ENCODE data around the gene NF1. TPM values are rescaled to one million over a fixed set of nuclear protein-coding genes. Genes with fewer than 3 reads are reported as not detected.

Gene NF1
- total and polyA plus RNA-seq, 2 donors (not counting 1 experiment from before 2014, with no cell fraction given) = 10.8 to 27.7 TPM

GRCh38 chr17:31226373-31226772, 131.6 kb downstream of the NF1 start:
- H3K4me3 Mint-ChIP-seq = peak overlapping the region; percentile 64
- H3K27ac Mint-ChIP-seq = peak overlapping the region; percentile 57

GRCh38 chr17:31226950-31227349, 132.2 kb downstream of the NF1 start:
- H3K36me3 ChIP-seq (replicated peaks in 1 of 2; ENCODE audit: control extremely low read depth in 1 of 2, control insufficient read depth in 1 of 2, extremely low read depth in 1 of 2, insufficient read depth in 2 of 2, low read length in 1 of 2) = no peaks in the 10 kb centered on the region
- no peak for TF ChIP-seq EZH2 (IDR thresholded peaks at IDR 0.05; ENCODE audit: borderline replicate concordance, insufficient read depth, low read depth, low read length, poor library complexity, severe bottlenecking)
- no peak for TF ChIP-seq CTCF (IDR thresholded peaks at IDR 0.05)
- no peak for ATAC-seq (ENCODE audit: low read depth)
- H4K20me1 ChIP-seq (ENCODE audit: control insufficient read depth, insufficient read depth, low read length, poor library complexity, severe bottlenecking) = no peaks in the 10 kb centered on the region
- WGBS (ENCODE audit: insufficient coverage) = 100% methylated on average over 1 of the region's 3 CpGs
- no peak overlapping the region for H3K4me2 ChIP-seq (replicated peaks; ENCODE audit: low read depth, low read length, poor library complexity, severe bottlenecking)
- Mint-ChIP-seq H3K9me3 (ENCODE audit: insufficient read depth) (no peaks in the 10 kb centered on the region), H3K27me3 (no peaks in the 10 kb centered on the region), H3K4me3 (no peak overlapping the region), H3K27ac (no peak overlapping the region), H3K4me1 (peaks cover 21% of the 10 kb centered on the region)
- POLR2A ChIA-PET = interaction anchor here (0.7 kb wide), 1 partner anchor 11 kb away, joined by 4 read pairs; no protein-coding TSS in a partner anchor
- intact Hi-C loops (cut with micrococcal nuclease) = no loop called here
- no peaks in the 10 kb centered on the region for H3K27me3 ChIP-seq (replicated peaks in 1 of 4; ENCODE audit: control extremely low read depth in 1 of 4, control insufficient read depth in 3 of 4, insufficient read depth in 4 of 4, low read length in 3 of 4)
- no peak overlapping the region for H3K27ac ChIP-seq (ENCODE audit: low read length in 2 of 2)
- no peaks in the 10 kb centered on the region for H3K79me2 ChIP-seq (ENCODE audit: control insufficient read depth, insufficient read depth, low read length)
- H2AFZ ChIP-seq (ENCODE audit: insufficient read depth, low read depth, low read length, poor library complexity, severe bottlenecking) = no peak overlapping the region
- DNase-seq = no peak
- no peaks in the 10 kb centered on the region for H3K9me3 ChIP-seq (ENCODE audit: control extremely low read depth in 1 of 3, control insufficient read depth in 2 of 3, insufficient read depth in 1 of 3, low read length in 2 of 3)
- CTCF ChIA-PET = interaction anchor here (0.6 to 2.9 kb wide), 4 partner anchors 11 to 646 kb away, joined by 3 to 21 read pairs (median 5); no protein-coding TSS in a partner anchor
- peaks cover 13 to 21% of the 10 kb centered on the region in 2 donors for H3K4me1 ChIP-seq (ENCODE audit: control insufficient read depth in 2 of 2, insufficient read depth in 2 of 2, low read length in 2 of 2)
- H3K9ac ChIP-seq (ENCODE audit: low read length) = no peak overlapping the region
- H3K4me3 ChIP-seq (ENCODE audit: control extremely low read depth in 1 of 5, extremely low read depth in 1 of 5, insufficient read depth in 1 of 5, low read depth in 2 of 5, low read length in 4 of 5) = no peak overlapping the region

More at GRCh38 chr17:31226373-31226772, 131.6 kb downstream of the NF1 start:
- peaks cover 7 to 15% of the 10 kb centered on the region in 2 donors for H3K4me1 ChIP-seq (ENCODE audit: control insufficient read depth in 2 of 2, insufficient read depth in 2 of 2, low read length in 2 of 2)
- no peak overlapping the region for H3K4me3 ChIP-seq (ENCODE audit: control extremely low read depth in 1 of 5, extremely low read depth in 1 of 5, insufficient read depth in 1 of 5, low read depth in 2 of 5, low read length in 4 of 5)
- no peak overlapping the region for H3K9ac ChIP-seq (ENCODE audit: low read length)
- no peaks in the 10 kb centered on the region for H3K36me3 ChIP-seq (replicated peaks in 1 of 2; ENCODE audit: control extremely low read depth in 1 of 2, control insufficient read depth in 1 of 2, extremely low read depth in 1 of 2, insufficient read depth in 2 of 2, low read length in 1 of 2)
- TF ChIP-seq CTCF (IDR thresholded peaks at IDR 0.05) = no peak
- H4K20me1 ChIP-seq (ENCODE audit: control insufficient read depth, insufficient read depth, low read length, poor library complexity, severe bottlenecking) = no peaks in the 10 kb centered on the region
- H3K27ac ChIP-seq (ENCODE audit: low read length in 2 of 2) = no peak overlapping the region
- Mint-ChIP-seq H3K9me3 (ENCODE audit: insufficient read depth) (no peaks in the 10 kb centered on the region), H3K4me1 (peaks cover 16% of the 10 kb centered on the region), H3K27me3 (no peaks in the 10 kb centered on the region)
- H3K27me3 ChIP-seq (replicated peaks in 1 of 4; ENCODE audit: control extremely low read depth in 1 of 4, control insufficient read depth in 3 of 4, insufficient read depth in 4 of 4, low read length in 3 of 4) = no peaks in the 10 kb centered on the region
- ChIA-PET CTCF (interaction anchor here (0.6 to 2.9 kb wide), 4 partner anchors 8 to 147 kb away, joined by 3 to 21 read pairs (median 4); no protein-coding TSS in a partner anchor), POLR2A (interaction anchor here (0.6 to 0.7 kb wide), 2 partner anchors 12 to 218 kb away, joined by 3 to 4 read pairs; no protein-coding TSS in a partner anchor)
- H3K79me2 ChIP-seq (ENCODE audit: control insufficient read depth, insufficient read depth, low read length) = no peaks in the 10 kb centered on the region
- no peaks in the 10 kb centered on the region for H3K9me3 ChIP-seq (ENCODE audit: control extremely low read depth in 1 of 3, control insufficient read depth in 2 of 3, insufficient read depth in 1 of 3, low read length in 2 of 3)
- intact Hi-C loops (cut with micrococcal nuclease) = no loop called here
- ATAC-seq (ENCODE audit: low read depth) (no peak), DNase-seq (no peak)
- 63% methylated on average over 3 of the region's 5 CpGs for WGBS (ENCODE audit: insufficient coverage)
- no peak overlapping the region for H2AFZ ChIP-seq (ENCODE audit: insufficient read depth, low read depth, low read length, poor library complexity, severe bottlenecking)
- peak overlapping the region; percentile 11 for H3K4me2 ChIP-seq (replicated peaks; ENCODE audit: low read depth, low read length, poor library complexity, severe bottlenecking)
